Fibroblast of pulmonary artery (primary cell): ENCODE data around the gene FAM161A.
"Not testable (repeated sequence)": the region's sequence is repeated elsewhere in the genome, so short reads cannot be mapped to it uniquely, and the experiment has no call there.

Source experiments
- DNase-seq: peaks from one replicate; pipeline ENCODE4 v3.0.0-alpha.2; 2010; ENCODE audit warnings: low read depth
- H3K4me3 ChIP-seq: replicated peaks from 2 replicates; pipeline ENCODE4 v1.5.1; 2011; ENCODE audit warnings: low read depth, mild to moderate bottlenecking, control low read depth, low read length, moderate library complexity
- TF ChIP-seq, protein P1 (sequence below): IDR thresholded peaks from 2 replicates; pipeline ENCODE4 v1.5.1; 2011; ENCODE audit warnings: mild to moderate bottlenecking, control low read depth, low read length, inconsistent platforms; ENCODE audit errors: missing control alignments

FAM161A gene

DNA sequence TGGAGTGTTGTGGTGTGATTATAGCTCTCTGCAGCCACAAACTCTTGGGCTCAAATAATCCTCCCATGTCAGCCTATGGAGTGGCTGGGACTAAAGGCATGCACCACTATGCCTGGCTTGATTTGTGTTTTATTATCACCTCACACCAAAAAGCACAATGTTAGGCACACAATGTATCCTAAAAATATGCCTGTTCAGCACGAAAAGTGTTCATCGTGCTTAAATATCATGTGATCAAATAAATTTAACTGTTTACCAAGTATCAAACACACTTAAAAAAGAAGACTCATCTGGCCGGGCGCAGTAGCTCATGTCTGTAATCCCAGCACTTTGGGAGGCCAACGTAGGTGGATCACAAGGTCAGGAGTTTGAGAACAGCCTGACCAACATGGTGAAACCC is 29.0 kb upstream of the FAM161A start:
- no peak overlapping the region for H3K4me3 ChIP-seq
- TF ChIP-seq, protein P1, sequence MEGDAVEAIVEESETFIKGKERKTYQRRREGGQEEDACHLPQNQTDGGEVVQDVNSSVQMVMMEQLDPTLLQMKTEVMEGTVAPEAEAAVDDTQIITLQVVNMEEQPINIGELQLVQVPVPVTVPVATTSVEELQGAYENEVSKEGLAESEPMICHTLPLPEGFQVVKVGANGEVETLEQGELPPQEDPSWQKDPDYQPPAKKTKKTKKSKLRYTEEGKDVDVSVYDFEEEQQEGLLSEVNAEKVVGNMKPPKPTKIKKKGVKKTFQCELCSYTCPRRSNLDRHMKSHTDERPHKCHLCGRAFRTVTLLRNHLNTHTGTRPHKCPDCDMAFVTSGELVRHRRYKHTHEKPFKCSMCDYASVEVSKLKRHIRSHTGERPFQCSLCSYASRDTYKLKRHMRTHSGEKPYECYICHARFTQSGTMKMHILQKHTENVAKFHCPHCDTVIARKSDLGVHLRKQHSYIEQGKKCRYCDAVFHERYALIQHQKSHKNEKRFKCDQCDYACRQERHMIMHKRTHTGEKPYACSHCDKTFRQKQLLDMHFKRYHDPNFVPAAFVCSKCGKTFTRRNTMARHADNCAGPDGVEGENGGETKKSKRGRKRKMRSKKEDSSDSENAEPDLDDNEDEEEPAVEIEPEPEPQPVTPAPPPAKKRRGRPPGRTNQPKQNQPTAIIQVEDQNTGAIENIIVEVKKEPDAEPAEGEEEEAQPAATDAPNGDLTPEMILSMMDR: no peak
- no peak for DNase-seq

DNA sequence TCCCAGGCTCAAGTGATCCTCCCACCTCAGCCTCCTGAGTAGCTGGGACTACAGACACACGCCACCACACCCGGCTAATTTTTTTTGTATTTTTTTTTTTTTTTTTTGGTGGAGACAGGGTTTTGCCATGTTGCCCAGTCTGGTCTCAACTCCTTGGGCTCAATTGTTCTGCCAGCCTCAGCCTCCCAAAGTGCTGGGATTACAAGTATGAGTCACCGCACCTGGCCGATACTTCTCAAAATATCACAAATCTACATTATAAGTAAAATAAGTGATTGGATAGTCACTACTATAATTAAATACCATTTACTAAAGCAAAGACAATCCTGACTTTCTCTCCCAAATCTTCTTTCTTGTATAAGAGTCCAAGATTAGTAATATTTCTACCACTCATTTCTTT is 25.5 kb upstream of the FAM161A start:
- DNase-seq, H3K4me3 ChIP-seq: not testable (repeated sequence)

DNA sequence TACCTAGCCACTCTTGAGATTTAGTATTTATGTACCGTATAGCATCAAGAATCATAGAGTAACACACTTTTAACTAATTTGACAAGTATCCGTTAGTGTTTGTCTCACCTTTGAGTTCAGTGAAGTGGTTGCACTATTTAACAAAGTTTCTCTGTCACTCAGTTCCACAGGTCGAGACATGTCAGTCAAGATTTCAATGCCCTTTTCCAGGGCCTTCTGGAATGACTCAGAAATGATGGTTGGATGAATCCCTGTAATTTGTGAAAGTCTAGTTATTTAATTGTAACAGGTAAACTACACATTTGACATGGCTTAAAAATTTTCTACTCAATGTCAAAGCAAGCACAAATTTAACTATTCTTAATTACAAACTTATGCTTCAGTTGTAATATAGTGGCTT is 24.9 kb upstream of the FAM161A start:
- DNase-seq: no peak
- TF ChIP-seq, protein P1: no peak
- H3K4me3 ChIP-seq: no peak overlapping the region

DNA sequence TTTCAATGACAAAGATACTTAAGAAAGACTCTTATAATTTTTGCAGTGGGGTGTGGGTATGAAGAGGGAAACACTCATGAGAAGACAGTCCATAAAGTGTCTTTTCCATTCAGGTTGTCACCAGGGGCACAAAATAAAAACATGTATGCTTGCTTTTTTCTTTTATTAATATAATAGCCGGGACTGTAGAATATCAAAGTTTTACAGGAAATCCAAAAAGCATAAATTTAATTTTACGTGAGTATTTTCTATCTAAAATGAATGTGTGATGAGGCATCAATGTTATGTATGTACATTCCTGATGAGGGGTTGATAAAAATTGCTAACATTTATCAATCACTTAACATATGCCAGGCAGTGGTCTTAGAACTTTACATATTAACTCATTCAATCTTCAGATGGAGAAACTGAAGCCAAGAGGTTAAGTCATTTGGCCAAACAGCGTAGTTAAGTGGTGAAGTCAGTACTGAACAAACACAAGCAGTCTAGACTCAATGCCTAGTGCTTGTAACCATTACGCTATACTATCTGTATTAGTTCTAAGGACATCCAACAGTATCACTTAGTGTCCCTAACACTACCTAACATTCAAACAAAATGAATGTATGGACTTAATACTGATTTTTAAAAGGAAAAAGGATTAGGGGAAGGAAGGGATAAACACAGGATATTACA is 23.8 kb upstream of the FAM161A start:
- DNase-seq: no peak
- TF ChIP-seq, protein P1: no peak
- H3K4me3 ChIP-seq: no peak overlapping the region

DNA sequence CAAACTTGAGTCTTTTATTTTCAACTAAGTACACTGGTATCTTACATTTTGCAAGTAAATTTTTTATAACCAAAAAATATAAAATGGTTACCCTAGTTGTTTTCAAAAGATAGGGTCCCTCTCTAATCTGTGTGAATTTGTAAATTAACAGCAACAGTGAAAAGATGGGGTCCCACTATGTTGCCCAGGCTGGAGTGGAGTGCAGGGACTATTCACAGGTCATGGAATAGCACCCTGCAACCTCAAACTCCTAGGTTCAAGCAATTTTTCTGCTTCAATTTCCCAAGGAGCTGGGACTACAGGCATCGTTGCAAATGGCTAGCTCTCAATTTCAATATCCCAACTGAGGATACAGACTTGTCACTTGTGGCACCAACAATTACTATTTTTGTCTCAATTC is 22.5 kb upstream of the FAM161A start:
- H3K4me3 ChIP-seq: no peak overlapping the region
- TF ChIP-seq, protein P1: no peak
- DNase-seq: no peak

DNA sequence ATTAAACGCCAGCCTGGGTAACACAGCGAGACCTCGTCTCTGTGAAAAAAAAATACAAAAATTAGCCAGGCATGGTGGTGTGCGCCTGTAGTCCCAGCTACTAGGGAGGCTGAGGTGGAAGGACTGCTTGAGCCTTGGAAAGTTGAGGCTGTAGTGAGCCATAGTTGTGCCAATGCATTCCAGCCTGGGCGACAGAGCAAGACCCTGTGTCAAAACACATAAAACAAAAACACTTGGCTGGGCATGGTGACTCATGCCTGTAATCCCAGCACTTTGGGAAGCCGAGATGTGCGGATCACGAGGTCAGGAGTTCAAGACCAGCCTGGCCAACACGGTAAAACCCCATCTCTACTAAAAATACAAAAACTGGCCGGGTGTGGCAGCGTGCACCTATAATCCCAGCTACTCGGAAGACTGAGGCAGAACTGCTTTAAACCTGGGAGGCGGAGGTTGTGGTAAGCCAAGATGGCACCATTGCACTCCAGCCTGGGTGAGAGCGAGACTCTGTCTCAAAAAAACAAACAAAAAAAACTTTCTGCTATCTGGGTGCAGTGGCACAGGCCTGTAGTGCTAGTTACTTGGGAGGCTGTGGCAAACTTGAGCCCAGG is 12.7 kb upstream of the FAM161A start:
- H3K4me3 ChIP-seq, DNase-seq: not testable (repeated sequence)

DNA sequence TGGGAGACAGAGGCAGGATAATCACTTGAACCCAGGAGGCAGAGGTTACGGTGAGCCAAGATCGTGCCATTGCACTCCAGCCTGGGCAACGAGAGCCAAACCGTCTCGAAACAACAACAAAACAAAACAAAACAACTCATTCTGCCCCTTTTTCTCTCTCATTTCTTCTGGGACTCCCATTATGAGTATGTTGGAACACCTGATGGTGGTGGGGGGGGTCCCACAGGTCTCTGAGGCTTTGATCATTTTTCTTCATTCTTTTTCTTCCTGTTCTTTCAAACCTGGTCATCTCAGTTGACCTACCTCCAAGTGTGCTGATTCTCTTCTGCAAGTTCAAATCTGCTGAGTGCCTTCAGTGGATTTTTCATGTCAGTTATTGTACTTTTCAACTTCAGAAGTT is 8.2 kb upstream of the FAM161A start:
- TF ChIP-seq, protein P1: no peak
- no peak overlapping the region for H3K4me3 ChIP-seq
- DNase-seq: no peak

DNA sequence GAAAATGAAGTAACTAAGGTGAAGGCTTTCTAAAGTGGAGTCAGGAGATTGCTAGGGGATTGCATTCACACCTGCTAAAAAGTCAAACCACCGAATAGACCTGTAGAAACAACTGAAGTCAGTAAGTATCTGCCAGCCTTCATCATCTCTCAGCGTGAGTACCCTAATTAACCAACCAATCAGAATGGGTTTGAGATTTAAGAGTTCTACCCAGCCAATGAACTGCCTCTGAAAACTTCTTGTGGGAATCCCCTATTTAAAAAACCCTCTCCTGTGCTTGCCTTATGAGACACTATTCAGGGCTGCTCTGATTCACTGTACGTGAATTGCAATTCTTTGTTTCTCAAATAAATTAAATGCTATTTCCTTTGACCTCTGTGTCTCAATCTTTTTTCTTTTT is 3.4 kb upstream of the FAM161A start:
- DNase-seq: no peak
- no peak overlapping the region for H3K4me3 ChIP-seq
- TF ChIP-seq, protein P1: no peak
